Sigmoid colon (tissue), 7 donors: ENCODE data around the gene HTR2A. TPM values are rescaled to one million over a fixed set of nuclear protein-coding genes. Genes with fewer than 3 reads are reported as not detected.

Experiments
- DNase-seq: peaks from one replicate; pipeline ENCODE4 v3.0.0-alpha.2; 2019
- H3K27ac ChIP-seq, 4 donors: fragments of 200-600 bp; sonication (generic); one replicate each; pipeline ENCODE4 v1.5.1; 2016 to 2019; ENCODE audit warnings: mild to moderate bottlenecking in 1 of 4
- H3K27me3 ChIP-seq, 3 donors: fragments of 200-600 bp; sonication (generic); one replicate each; pipeline ENCODE4 v1.5.1; 2019; ENCODE audit warnings: mild to moderate bottlenecking in 1 of 3
- H3K36me3 ChIP-seq, 4 donors: fragments of 200-600 bp; sonication (generic); one replicate each; pipeline ENCODE4 v1.5.1; 2016 to 2019
- H3K4me1 ChIP-seq, 4 donors: fragments of 200-600 bp; sonication (generic); one replicate each; pipeline ENCODE4 v1.5.1; 2017 to 2019
- H3K4me3 ChIP-seq, 4 donors: fragments of 200-600 bp; sonication (generic); one replicate each; pipeline ENCODE4 v1.5.1; 2017 to 2019; ENCODE audit warnings: mild to moderate bottlenecking in 2 of 4, moderate library complexity in 1 of 4
- H3K9me3 ChIP-seq, 4 donors: fragments of 200-600 bp in 3 of 4; sonication (generic) in 3 of 4; one replicate each; pipeline versions ENCODE4 v1.5.1 to v1.6.1; 2013 to 2019
- EP300 ChIP-seq, 4 donors: sonication (generic); formaldehyde crosslinking; IDR thresholded peaks; one replicate each; pipeline ENCODE4 v1.6.1; 2017; ENCODE audit warnings: antibody characterized with exemption in 4 of 4
- POLR2A ChIP-seq, 2 donors: fragments of 450-650 bp; IDR thresholded peaks; one replicate each; pipeline ENCODE4 v1.6.1; 2016; ENCODE audit warnings: antibody characterized with exemption in 2 of 2, mild to moderate bottlenecking in 2 of 2, moderate library complexity in 2 of 2
- POLR2AphosphoS5 ChIP-seq, 4 donors: sonication (generic); formaldehyde crosslinking; IDR thresholded peaks; one replicate each; pipeline ENCODE4 v1.6.1; 2017; ENCODE audit warnings: antibody characterized with exemption in 4 of 4
- WGBS, 2 donors: extraction: QIAGEN DNeasy Blood & Tissue Kit; methylation state at CpG; one replicate each; pipeline ENCODE4 v1.1.7; 2013; 5-methylcytosine and 5-hydroxymethylcytosine counted together
- intact Hi-C: fragments of 100-400 bp; cut with DNase I; formaldehyde crosslinking; loops from one replicate; pipeline ENCODE4 v1.15.1; 2023
- polyA plus RNA-seq, 3 donors: library from polyadenylated mRNA; stranded (reverse); fragments of 200-250 nt; gene quantifications; one replicate each; pipeline ENCODE4 v1.2.3, GENCODE V29; 2013
- total RNA-seq, 4 donors: library from RNA; depleted of rRNA; stranded (reverse); fragments of >200 nt; gene quantifications; one replicate each; pipeline ENCODE4 v1.1.0, GENCODE V29; 2016
- TF ChIP-seq, protein P1 (sequence below), 4 experiments: fragments of 450-650 bp in 3 of 4; fragments of 200-600 bp in 1 of 4; IDR thresholded peaks; one replicate each; pipeline ENCODE4 v1.5.1; 2016 to 2019; ENCODE audit warnings: antibody characterized with exemption in 4 of 4, mild to moderate bottlenecking in 3 of 4, moderate library complexity in 2 of 4
- donor health status: healthy with polysubstance abuse.
- donor health status: Bipolar disorder and iron deficiency.
- donor health status: healthy.

Gene HTR2A
- total and polyA plus RNA-seq, 7 donors, result 0.52 to 2.2 (median 0.82) TPM; not detected in 2

DNA sequence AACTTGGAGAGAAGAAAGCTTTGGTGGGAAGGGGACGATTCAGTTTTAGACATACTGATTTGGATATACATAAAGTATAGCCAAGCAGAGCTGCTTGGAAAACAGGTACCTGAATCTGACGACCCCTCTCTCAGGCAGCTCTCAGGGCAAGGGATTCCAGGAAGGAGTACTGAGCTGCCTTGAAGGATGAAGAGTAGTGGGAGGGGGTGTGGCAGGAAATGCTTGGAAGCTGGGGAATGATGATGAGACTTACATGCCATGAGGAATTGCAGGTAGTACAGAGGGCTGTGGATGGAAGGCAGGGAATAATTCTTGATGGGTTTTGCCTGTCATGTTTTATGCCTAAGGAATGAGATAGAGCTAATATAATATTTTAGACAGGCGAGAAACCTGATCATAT lies 38.7 kb downstream of the HTR2A start:
- WGBS, 2 donors, result 77 to 79% methylated on average over 3 of the region's 3 CpGs
- no peaks in the 10 kb centered on the region for H3K36me3 ChIP-seq
- H3K27me3 ChIP-seq, result no peaks in the 10 kb centered on the region
- TF ChIP-seq POLR2AphosphoS5 (IDR thresholded peaks at IDR 0.05), result no peak
- no peak for TF ChIP-seq EP300 (IDR thresholded peaks at IDR 0.05)
- no peak for TF ChIP-seq POLR2A (IDR thresholded peaks at IDR 0.05)
- TF ChIP-seq, protein P1, sequence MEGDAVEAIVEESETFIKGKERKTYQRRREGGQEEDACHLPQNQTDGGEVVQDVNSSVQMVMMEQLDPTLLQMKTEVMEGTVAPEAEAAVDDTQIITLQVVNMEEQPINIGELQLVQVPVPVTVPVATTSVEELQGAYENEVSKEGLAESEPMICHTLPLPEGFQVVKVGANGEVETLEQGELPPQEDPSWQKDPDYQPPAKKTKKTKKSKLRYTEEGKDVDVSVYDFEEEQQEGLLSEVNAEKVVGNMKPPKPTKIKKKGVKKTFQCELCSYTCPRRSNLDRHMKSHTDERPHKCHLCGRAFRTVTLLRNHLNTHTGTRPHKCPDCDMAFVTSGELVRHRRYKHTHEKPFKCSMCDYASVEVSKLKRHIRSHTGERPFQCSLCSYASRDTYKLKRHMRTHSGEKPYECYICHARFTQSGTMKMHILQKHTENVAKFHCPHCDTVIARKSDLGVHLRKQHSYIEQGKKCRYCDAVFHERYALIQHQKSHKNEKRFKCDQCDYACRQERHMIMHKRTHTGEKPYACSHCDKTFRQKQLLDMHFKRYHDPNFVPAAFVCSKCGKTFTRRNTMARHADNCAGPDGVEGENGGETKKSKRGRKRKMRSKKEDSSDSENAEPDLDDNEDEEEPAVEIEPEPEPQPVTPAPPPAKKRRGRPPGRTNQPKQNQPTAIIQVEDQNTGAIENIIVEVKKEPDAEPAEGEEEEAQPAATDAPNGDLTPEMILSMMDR (IDR thresholded peaks at IDR 0.05), result no peak
- no peaks in the 10 kb centered on the region for H3K4me1 ChIP-seq
- H3K9me3 ChIP-seq, result no peaks in the 10 kb centered on the region
- no peak overlapping the region for H3K27ac ChIP-seq
- intact Hi-C loops, result no loop called here
- H3K4me3 ChIP-seq, result no peak overlapping the region
- no peak for DNase-seq

GRCh38 chr13:46855664-46856063 lies 41.2 kb downstream of the HTR2A start:
- intact Hi-C loops, result no loop called here
- no peaks in the 10 kb centered on the region for H3K27me3 ChIP-seq
- no peaks in the 10 kb centered on the region for H3K4me1 ChIP-seq
- DNase-seq, result no peak
- no peaks in the 10 kb centered on the region for H3K9me3 ChIP-seq
- H3K4me3 ChIP-seq, result no peak overlapping the region
- TF ChIP-seq POLR2A (IDR thresholded peaks at IDR 0.05) (no peak), POLR2AphosphoS5 (IDR thresholded peaks at IDR 0.05) (no peak), EP300 (IDR thresholded peaks at IDR 0.05) (no peak)
- TF ChIP-seq, protein P1 (IDR thresholded peaks at IDR 0.05), result no peak
- no peaks in the 10 kb centered on the region for H3K36me3 ChIP-seq
- WGBS, 2 donors, result 27 to 66% methylated on average over 3 of the region's 3 CpGs
- H3K27ac ChIP-seq, result no peak overlapping the region

GRCh38 chr13:46855166-46855565 lies 41.7 kb downstream of the HTR2A start:
- Histone ChIP-seq H3K4me3 (no peak overlapping the region), H3K9me3 (no peaks in the 10 kb centered on the region), H3K27me3 (no peaks in the 10 kb centered on the region), H3K4me1 (no peaks in the 10 kb centered on the region), H3K27ac (no peak overlapping the region), H3K36me3 (no peaks in the 10 kb centered on the region)
- DNase-seq, result no peak
- 72 to 79% methylated on average over 2 of the region's 2 CpGs for WGBS, 2 donors
- intact Hi-C loops, result no loop called here
- TF ChIP-seq, protein P1 (IDR thresholded peaks at IDR 0.05), result no peak
- TF ChIP-seq EP300 (IDR thresholded peaks at IDR 0.05) (no peak), POLR2AphosphoS5 (IDR thresholded peaks at IDR 0.05) (no peak), POLR2A (IDR thresholded peaks at IDR 0.05) (no peak)

- Histone ChIP-seq H3K9me3 (no peaks in the 10 kb centered on the region), H3K27me3 (no peaks in the 10 kb centered on the region), H3K4me1 (no peaks in the 10 kb centered on the region), H3K36me3 (no peaks in the 10 kb centered on the region), H3K27ac (no peak overlapping the region), H3K4me3 (no peak overlapping the region)
- 90 to 92% methylated on average over 10 of the region's 10 CpGs for WGBS, 2 donors
- intact Hi-C loops, result no loop called here
- no peak for DNase-seq
- TF ChIP-seq, protein P1 (IDR thresholded peaks at IDR 0.05), result no peak
- TF ChIP-seq POLR2A (IDR thresholded peaks at IDR 0.05) (no peak), POLR2AphosphoS5 (IDR thresholded peaks at IDR 0.05) (no peak), EP300 (IDR thresholded peaks at IDR 0.05) (no peak)
Measured at GRCh38 chr13:46852168-46852567, 44.7 kb downstream of the HTR2A start.

DNA sequence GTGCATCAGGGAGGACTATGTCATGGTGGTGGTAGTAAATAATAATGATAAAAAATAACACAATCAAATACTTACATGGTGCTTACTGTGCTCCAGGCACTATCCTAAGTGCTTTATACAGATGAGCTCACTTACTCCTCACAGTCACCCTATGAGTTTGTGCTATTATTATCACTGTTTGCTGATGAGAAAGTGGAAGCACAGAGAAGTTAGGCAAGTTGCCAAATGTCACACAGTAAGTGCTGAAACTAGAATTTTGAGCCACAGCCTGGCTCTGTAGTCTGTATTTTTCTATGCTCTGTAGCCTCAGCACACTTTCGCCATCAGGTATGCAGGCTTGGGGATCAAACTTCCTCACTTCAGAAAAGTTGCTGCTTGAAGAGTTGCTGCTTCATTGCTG lies 46.6 kb downstream of the HTR2A start:
- no peaks in the 10 kb centered on the region for H3K36me3 ChIP-seq
- no peaks in the 10 kb centered on the region for H3K4me1 ChIP-seq
- no peaks in the 10 kb centered on the region for H3K27me3 ChIP-seq
- no peak for DNase-seq
- 94 to 99% methylated on average over 1 of the region's 1 CpG for WGBS, 2 donors
- TF ChIP-seq POLR2AphosphoS5 (IDR thresholded peaks at IDR 0.05) (no peak), POLR2A (IDR thresholded peaks at IDR 0.05) (no peak)
- H3K4me3 ChIP-seq, result no peak overlapping the region
- no peaks in the 10 kb centered on the region for H3K9me3 ChIP-seq
- no peak overlapping the region for H3K27ac ChIP-seq
- intact Hi-C loops, result no loop called here
